Erythroblast (primary cell): Measurements from ENCODE around the gene PRSS38.

ENCODE experiments used
- GATA1 ChIP-seq: IDR thresholded peaks from 2 replicates; pipeline ENCODE4 v1.6.1; 2011; ENCODE audit warnings: low read depth, mild to moderate bottlenecking, control low read depth, low read length, moderate library complexity
- POLR2A ChIP-seq: IDR thresholded peaks from 2 replicates; pipeline ENCODE4 v1.6.1; 2011; ENCODE audit warnings: mild to moderate bottlenecking, low read length

- no peak for TF ChIP-seq POLR2A
- no peak for TF ChIP-seq GATA1
These were observed 1.5 kb upstream of the PRSS38 start for GRCh38 chr1:227813962-227814361.
